Measurements from ENCODE around the gene FBXO40.
"Not testable (repeated sequence)": the region's sequence is repeated elsewhere in the genome, so short reads cannot be mapped to it uniquely, and the experiment has no call there.

DNA sequence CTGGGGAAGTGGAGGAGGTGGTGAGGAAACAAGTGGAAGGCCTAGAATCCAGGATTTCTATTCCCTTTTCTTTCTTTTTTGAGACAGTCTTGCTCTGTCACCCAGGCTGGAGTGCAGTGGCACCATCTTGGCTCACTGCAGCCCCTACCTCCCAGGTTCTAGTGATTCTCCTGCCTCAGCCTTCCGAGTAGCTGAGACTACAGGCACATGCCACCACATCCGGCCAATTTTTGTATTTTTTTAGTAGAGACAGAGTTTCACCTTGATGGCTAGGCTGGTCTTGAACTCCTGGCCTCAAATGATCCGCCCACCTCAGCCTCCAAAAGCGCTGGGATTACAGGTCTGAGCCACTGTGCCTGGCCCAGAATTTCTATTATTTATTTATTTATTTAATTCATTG, 627 bp downstream of the FBXO40 start:
- TF ChIP-seq, protein P1, sequence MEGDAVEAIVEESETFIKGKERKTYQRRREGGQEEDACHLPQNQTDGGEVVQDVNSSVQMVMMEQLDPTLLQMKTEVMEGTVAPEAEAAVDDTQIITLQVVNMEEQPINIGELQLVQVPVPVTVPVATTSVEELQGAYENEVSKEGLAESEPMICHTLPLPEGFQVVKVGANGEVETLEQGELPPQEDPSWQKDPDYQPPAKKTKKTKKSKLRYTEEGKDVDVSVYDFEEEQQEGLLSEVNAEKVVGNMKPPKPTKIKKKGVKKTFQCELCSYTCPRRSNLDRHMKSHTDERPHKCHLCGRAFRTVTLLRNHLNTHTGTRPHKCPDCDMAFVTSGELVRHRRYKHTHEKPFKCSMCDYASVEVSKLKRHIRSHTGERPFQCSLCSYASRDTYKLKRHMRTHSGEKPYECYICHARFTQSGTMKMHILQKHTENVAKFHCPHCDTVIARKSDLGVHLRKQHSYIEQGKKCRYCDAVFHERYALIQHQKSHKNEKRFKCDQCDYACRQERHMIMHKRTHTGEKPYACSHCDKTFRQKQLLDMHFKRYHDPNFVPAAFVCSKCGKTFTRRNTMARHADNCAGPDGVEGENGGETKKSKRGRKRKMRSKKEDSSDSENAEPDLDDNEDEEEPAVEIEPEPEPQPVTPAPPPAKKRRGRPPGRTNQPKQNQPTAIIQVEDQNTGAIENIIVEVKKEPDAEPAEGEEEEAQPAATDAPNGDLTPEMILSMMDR (IDR thresholded peaks at IDR 0.05; ENCODE audit: low read depth, low read length), result not testable (repeated sequence)
- TF ChIP-seq POLR2A (IDR thresholded peaks at IDR 0.05; ENCODE audit: extremely low read depth, insufficient read length); MYC (IDR thresholded peaks at IDR 0.05; ENCODE audit: low read depth, low read length): not testable (repeated sequence)
- TF ChIP-seq, protein P2, sequence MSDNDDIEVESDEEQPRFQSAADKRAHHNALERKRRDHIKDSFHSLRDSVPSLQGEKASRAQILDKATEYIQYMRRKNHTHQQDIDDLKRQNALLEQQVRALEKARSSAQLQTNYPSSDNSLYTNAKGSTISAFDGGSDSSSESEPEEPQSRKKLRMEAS (IDR thresholded peaks at IDR 0.05; ENCODE audit: low read depth, low read length), result not testable (repeated sequence)
